Kidney glomerular epithelial cell (primary cell): ENCODE data around the gene FNBP1.

Source experiments
- DNase-seq: peaks from one replicate; lab custom pipeline; 2025; lab: John Stamatoyannopoulos, UW

Gene FNBP1

GRCh38 chr9:129875687-129876395 is 167.1 kb downstream of the FNBP1 start:
- DNase-seq, result no peak

- DNase-seq, result no peak
These were observed 167.8 kb downstream of the FNBP1 start for GRCh38 chr9:129875181-129875611.

DNA sequence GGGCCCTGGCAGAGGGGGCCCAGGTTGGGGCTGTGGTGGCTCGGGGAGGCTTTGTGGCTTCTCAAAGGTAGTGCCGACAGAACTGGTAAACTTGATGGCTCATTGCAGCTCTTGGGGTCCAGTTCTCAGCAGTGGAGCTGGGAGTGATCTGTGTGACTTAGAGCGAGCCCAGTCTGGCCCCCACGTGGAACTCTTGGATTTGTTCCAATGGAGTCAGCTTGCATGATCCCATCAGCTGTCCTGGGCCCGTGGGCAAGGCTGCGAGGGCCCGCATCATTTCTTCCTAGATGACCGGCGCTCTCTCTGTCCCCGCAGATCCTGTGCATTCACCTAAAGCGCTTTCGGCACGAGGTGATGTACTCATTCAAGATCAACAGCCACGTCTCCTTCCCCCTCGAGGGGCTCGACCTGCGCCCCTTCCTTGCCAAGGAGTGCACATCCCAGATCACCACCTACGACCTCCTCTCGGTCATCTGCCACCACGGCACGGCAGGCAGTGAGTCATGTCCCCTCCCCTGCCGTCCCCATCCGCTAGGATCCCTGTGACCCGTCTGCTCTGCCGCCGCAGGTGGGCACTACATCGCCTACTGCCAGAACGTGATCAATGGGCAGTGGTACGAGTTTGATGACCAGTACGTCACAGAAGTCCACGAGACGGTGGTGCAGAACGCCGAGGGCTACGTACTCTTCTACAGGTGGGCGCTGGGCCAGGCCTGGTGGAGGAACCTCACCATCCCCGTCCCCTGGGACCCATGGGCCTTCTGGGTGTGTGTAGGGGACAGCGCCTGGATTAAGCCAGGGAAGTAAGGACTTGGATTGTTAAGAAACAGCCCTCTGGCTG is 168.5 kb downstream of the FNBP1 start:
- DNase-seq, result no peak

DNA sequence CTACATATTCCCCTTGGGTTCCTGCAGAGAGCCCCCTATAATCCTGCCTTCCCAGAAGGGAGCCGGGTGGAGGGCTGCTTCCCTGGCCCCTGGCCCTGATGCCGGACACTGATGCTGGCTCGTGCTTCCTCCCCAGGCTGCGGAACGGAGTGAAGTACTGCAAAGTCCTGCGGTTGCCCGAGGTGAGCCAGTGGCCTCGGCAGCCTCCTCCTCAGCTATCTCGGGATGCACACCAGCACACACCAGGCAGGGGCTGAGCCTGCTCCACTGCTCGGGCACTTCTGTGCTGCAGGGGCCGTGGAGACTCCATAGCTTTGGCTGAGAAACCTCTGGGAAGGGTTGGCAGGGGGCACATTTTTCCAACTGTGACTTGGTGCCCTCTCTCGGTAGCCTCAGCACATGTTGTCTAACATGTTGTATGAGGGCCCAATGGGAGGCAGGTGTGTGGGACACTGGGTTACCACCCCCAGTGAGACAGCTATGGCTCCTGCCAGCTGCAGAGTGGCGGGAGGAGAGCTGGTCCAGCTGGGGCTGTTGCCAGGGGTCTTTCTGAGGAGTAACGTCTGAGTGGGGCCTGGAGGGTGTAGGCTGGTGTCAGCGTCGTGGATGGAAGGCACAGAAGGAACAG is 169.3 kb downstream of the FNBP1 start:
- no peak for DNase-seq

GRCh38 chr9:129871046-129871445 is 171.9 kb downstream of the FNBP1 start:
- no peak for DNase-seq

DNA sequence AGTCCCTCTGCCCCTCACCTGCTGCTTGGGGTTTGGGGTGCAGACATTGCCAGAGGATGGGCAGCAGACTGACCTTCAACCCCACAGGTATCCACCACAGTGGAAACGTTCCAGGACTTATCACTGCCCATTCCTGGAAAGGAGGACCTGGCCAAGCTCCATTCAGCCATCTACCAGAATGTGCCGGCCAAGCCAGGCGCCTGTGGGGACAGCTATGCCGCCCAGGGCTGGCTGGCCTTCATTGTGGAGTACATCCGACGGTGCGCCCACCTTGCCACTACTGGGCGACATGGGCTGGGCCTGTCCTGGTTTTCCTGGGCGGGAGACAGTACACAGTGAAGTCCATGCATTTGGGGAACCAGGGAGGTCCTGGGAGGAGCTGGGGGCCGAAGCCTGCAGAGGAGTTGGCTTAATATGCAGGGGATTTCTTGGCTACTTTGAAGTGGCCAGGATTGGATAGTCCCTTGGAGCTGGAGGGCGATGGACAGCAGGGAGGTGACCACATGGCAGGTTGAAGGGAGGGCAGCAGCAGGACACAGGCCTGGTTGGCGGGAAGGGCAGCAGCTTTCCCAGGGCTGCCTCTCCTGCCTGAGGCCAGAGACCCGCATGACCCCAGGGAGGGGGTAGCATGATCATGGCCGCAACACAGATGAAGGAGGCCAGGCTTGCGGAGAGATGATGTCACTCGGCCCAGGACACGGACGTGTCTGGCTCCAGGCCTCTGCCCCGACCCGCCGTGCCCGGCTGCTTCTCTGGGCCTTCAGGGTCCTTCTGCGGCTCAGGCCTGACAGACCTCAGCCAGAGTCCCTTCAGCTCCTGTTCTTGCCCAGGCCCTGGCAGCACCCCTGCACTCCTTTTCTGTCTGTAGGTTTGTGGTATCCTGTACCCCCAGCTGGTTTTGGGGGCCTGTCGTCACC is 173.1 kb downstream of the FNBP1 start:
- DNase-seq, result no peak

DNA sequence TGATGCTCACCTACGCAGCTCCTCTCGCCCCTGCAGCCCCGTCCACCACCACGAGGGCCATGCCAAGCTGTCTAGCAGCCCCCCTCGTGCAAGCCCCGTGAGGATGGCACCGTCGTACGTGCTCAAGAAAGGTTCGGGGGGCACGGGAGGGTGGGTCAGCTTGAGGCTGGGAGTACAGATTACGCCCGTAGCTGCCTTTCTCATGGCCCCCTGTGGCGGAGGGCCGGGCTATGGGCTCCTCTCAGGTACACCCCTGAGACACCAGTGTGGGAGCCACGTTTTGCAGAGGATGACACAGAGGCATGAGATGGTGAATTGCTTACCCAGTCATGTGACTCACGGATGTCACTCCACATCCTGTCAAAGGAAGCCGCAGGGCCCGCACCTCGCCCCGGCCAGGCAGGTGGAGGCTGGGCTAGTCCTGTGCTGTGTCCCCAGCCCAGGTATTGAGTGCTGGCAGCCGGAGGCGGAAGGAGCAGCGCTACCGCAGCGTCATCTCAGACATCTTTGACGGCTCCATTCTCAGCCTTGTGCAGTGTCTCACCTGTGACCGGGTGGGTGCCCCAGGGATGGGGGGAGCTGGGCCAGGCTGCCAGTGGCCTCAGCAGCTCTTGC is 174.0 kb downstream of the FNBP1 start:
- no peak for DNase-seq

GRCh38 chr9:129868023-129868871 is 174.7 kb downstream of the FNBP1 start:
- DNase-seq, result no peak

- no peak for DNase-seq
These were observed 175.6 kb downstream of the FNBP1 start for GRCh38 chr9:129867136-129868022.

DNA sequence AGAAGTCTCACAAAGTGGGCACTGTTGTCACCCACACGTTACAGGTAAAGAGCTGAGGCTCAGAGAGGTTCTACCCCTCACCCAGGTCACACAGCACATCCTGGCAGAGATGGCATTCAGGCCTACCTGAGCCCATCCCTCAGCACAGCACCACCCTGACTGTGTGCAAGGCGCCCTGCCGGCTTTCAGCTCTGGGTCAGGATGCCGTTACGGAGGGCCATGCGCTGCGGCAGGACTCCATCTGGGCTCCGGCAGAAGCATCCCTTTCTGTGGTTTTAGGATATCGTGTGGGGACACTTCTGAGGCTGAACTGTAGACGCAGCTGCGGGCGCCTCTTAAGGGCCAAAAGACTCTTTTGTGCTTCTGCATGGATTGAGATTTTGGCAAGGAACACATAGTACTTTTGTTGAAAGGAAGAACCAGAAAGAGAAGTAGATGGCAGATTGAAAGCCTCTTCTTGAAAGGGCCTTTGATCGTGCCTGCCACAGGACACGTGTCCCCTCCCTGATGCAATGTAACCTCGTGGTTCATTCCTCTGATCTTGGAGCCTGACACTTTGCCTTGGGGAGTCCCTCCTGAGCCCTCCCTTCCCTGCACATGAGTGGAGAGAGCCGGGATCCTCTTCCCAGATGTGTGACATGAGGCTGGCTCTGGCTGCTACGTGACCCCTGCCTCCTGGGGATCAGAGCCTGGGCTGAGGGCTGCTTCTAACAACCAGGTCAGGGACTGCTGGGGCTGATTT is 176.4 kb downstream of the FNBP1 start:
- DNase-seq, result no peak

DNA sequence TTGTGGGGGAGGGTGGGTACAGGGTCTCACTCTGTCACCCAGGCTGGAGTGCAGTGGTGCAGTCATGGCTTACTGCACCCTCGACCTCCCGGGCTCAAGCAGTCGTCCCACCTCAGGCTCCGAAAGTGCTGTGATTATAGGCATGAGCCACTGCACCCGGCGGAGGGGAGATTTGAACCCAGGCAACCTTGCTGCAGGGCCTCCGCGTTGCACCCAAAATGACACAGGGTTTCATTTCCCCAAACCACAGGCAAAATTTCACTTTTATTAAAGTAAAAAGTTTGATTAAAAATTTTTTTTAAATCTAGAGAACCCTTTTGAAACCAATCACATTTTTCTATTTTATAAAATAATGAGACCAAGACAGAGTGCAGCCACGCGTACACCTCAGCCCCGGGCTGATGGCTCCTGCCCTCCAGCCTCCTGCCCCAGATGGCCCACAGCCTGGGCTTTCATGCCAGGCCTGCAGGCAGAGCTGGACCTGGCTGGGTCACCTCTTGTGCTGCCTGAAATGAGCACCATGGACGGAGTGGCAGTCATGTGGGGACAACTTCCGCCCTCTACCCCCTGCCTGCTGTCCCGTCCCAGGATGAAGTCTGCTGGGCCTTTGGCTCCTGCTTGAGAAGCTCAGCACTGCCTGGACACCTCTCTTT is 177.2 kb downstream of the FNBP1 start:
- DNase-seq, result no peak

- DNase-seq, result no peak
These were observed 177.9 kb downstream of the FNBP1 start for GRCh38 chr9:129864991-129865647.

GRCh38 chr9:129863059-129863690 is 179.8 kb downstream of the FNBP1 start:
- DNase-seq, result no peak

DNA sequence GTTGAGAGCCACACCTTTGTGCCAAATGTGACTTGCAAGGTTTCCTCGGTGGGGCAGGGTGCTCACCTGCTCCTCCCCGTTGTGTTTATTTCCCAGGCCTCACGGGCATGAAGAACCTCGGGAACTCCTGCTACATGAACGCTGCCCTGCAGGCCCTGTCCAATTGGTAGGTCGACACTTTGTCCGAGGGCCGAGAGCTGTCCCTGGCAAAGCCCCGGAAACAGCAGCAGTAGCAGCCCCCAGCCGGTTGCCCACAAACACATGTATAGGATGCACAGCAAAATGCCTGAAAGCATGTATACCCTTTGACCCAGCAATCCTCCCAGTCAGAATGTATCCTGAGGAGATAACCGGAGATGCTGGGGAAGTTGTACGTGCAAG is 181.6 kb downstream of the FNBP1 start:
- no peak for DNase-seq

- no peak for DNase-seq
These were observed 182.1 kb downstream of the FNBP1 start for GRCh38 chr9:129860653-129861446.
